ENCODE measurements around the gene VPS54.

- TF ChIP-seq CTCF (IDR thresholded peaks at IDR 0.05; ENCODE audit: low read depth, low read length, missing input control) (no peak), EGR1 (IDR thresholded peaks at IDR 0.05; ENCODE audit: low read depth in 2 of 2) (no peak), ATF3 (IDR thresholded peaks at IDR 0.05) (no peak), RXRA (IDR thresholded peaks at IDR 0.05) (no peak), TAF1 (conservative IDR thresholded peaks at IDR 0.05) (no peak), SP1 (IDR thresholded peaks at IDR 0.05) (no peak), REST (IDR thresholded peaks at IDR 0.05) (no peak), RAD21 (IDR thresholded peaks at IDR 0.05) (no peak), MAX (IDR thresholded peaks at IDR 0.05) (no peak), GABPA (IDR thresholded peaks at IDR 0.05 in 1 of 2, conservative IDR thresholded peaks at IDR 0.05 in 1 of 2) (no peak), YY1 (IDR thresholded peaks at IDR 0.05) (no peak), JUND (IDR thresholded peaks at IDR 0.05) (no peak)
Measured at GRCh38 chr2:63942788-63943187, 76.4 kb downstream of the VPS54 start.

Data from liver (tissue), 3 donors.